Natural killer cell treated with Interleukin-12 subunit alpha and Interleukin-12 subunit beta and Interleukin-15 and Interleukin-18, amount 100 ng/mL, for 72 hours (primary cell): Measurements from ENCODE around the gene RRP15. TPM values are rescaled to one million over a fixed set of nuclear protein-coding genes. Genes with fewer than 3 reads are reported as not detected.

Experiments
- ATAC-seq, 2 donors: fragments of 150-1000 bp; cut with Tn5 transposase in 1 of 2; sonication (Bioruptor Pico), chemical (Tn5 transposase) in 1 of 2; 2 replicates each; pipeline ENCODE4 v1.10.0; 2021
- DNase-seq: peaks from one replicate; pipeline ENCODE4 v3.0.0; 2022; ENCODE audit warnings: low spot score
- H3K27ac Mint-ChIP-seq, 2 donors: 1 replicate in 1 of 2; 2 replicates in 1 of 2; pipeline ENCODE4 v1.8.0; 2022; ENCODE audit warnings: mixed read lengths in 2 of 2, mild to moderate bottlenecking in 1 of 2, moderate library complexity in 1 of 2
- H3K27me3 Mint-ChIP-seq, 2 donors: 1 replicate in 1 of 2; 2 replicates in 1 of 2; pipeline ENCODE4 v1.8.0; 2022; ENCODE audit warnings: mixed read lengths in 2 of 2
- H3K36me3 Mint-ChIP-seq: one replicate; pipeline ENCODE4 v1.8.0; 2022; ENCODE audit warnings: mixed read lengths
- H3K4me1 Mint-ChIP-seq, 2 donors: 1 replicate in 1 of 2; 2 replicates in 1 of 2; pipeline ENCODE4 v1.8.0; 2022; ENCODE audit warnings: low read depth in 2 of 2, mixed read lengths in 2 of 2, mild to moderate bottlenecking in 1 of 2
- H3K4me3 Mint-ChIP-seq: one replicate; pipeline ENCODE4 v1.8.0; 2022; ENCODE audit warnings: mixed read lengths
- H3K9me3 Mint-ChIP-seq: 2 replicates; pipeline ENCODE4 v1.8.0; 2022; ENCODE audit warnings: mixed read lengths
- total RNA-seq, 2 donors: library from RNA; stranded (reverse); gene quantifications; one replicate each; pipeline ENCODE4 v1.2.3, GENCODE V29; 2022

The RRP15 gene
- total RNA-seq, 2 donors from 2014 or later = 23.9 to 32.4 TPM

- Mint-ChIP-seq H3K4me1 (no peaks in the 10 kb centered on the region), H3K27ac (no peak overlapping the region), H3K27me3 (no peaks in the 10 kb centered on the region), H3K4me3 (no peak overlapping the region), H3K9me3 (no peaks in the 10 kb centered on the region), H3K36me3 (no peaks in the 10 kb centered on the region)
- ATAC-seq (no peak), DNase-seq (no peak)
These were observed 81.4 kb downstream of the RRP15 start for GRCh38 chr1:218366322-218367052.

GRCh38 chr1:218367118-218367517 is 82.0 kb downstream of the RRP15 start:
- H3K27ac Mint-ChIP-seq = no peak overlapping the region
- H3K4me1 Mint-ChIP-seq = no peaks in the 10 kb centered on the region
- no peaks in the 10 kb centered on the region for H3K9me3 Mint-ChIP-seq
- no peaks in the 10 kb centered on the region for H3K27me3 Mint-ChIP-seq
- DNase-seq (no peak), ATAC-seq (no peak)
- H3K36me3 Mint-ChIP-seq = no peaks in the 10 kb centered on the region
- no peak overlapping the region for H3K4me3 Mint-ChIP-seq

- Mint-ChIP-seq H3K9me3 (no peaks in the 10 kb centered on the region), H3K4me1 (no peaks in the 10 kb centered on the region), H3K27me3 (no peaks in the 10 kb centered on the region), H3K4me3 (no peak overlapping the region), H3K27ac (no peak overlapping the region), H3K36me3 (no peaks in the 10 kb centered on the region)
- DNase-seq (no peak), ATAC-seq (no peak)
These were observed 83.6 kb downstream of the RRP15 start for GRCh38 chr1:218368686-218369085.

GRCh38 chr1:218369688-218370511 is 84.8 kb downstream of the RRP15 start:
- Mint-ChIP-seq H3K27me3 (no peaks in the 10 kb centered on the region), H3K36me3 (no peaks in the 10 kb centered on the region), H3K9me3 (no peaks in the 10 kb centered on the region), H3K4me3 (no peak overlapping the region), H3K4me1 (no peaks in the 10 kb centered on the region), H3K27ac (no peak overlapping the region)
- peak in 1 of 2 donors; percentile 32 for ATAC-seq
- DNase-seq = no peak

GRCh38 chr1:218371927-218372672 is 87.0 kb downstream of the RRP15 start:
- H3K27me3 Mint-ChIP-seq = peaks cover 0 to 12% of the 10 kb centered on the region in 2 donors
- no peak overlapping the region for H3K4me3 Mint-ChIP-seq
- peaks cover under 1 to 2% of the 10 kb centered on the region in 2 donors for H3K4me1 Mint-ChIP-seq
- H3K36me3 Mint-ChIP-seq = no peaks in the 10 kb centered on the region
- no peak for ATAC-seq
- no peaks in the 10 kb centered on the region for H3K9me3 Mint-ChIP-seq
- no peak for DNase-seq
- H3K27ac Mint-ChIP-seq = no peak overlapping the region

GRCh38 chr1:218374401-218375353 is 89.6 kb downstream of the RRP15 start:
- Mint-ChIP-seq H3K27me3 (peaks cover 2 to 17% of the 10 kb centered on the region in 2 donors), H3K27ac (no peak overlapping the region), H3K9me3 (no peaks in the 10 kb centered on the region), H3K4me1 (peaks cover 8 to 9% of the 10 kb centered on the region in 2 donors), H3K4me3 (no peak overlapping the region), H3K36me3 (no peaks in the 10 kb centered on the region)
- ATAC-seq = no peak
- no peak for DNase-seq

- Mint-ChIP-seq H3K9me3 (no peaks in the 10 kb centered on the region), H3K4me3 (no peak overlapping the region), H3K4me1 (peaks cover 8 to 9% of the 10 kb centered on the region in 2 donors), H3K36me3 (no peaks in the 10 kb centered on the region), H3K27me3 (peaks cover 13 to 30% of the 10 kb centered on the region in 2 donors), H3K27ac (peak overlapping the region in 1 of 2 donors; percentile 37)
- no peak for ATAC-seq
- DNase-seq = no peak
These were observed 91.6 kb downstream of the RRP15 start for GRCh38 chr1:218376722-218377121.

- Mint-ChIP-seq H3K4me1 (peaks cover 8 to 9% of the 10 kb centered on the region in 2 donors), H3K27ac (peak overlapping the region; percentile 37 to 65), H3K4me3 (peak overlapping the region; percentile 27), H3K36me3 (no peaks in the 10 kb centered on the region), H3K27me3 (peaks cover 13 to 34% of the 10 kb centered on the region in 2 donors), H3K9me3 (no peaks in the 10 kb centered on the region)
- DNase-seq (peak; percentile 67), ATAC-seq (peak; percentile 94 to 96)
These were observed 92.1 kb downstream of the RRP15 start for GRCh38 chr1:218377143-218377660.

- Mint-ChIP-seq H3K4me3 (no peak overlapping the region), H3K4me1 (peaks cover 8 to 9% of the 10 kb centered on the region in 2 donors), H3K9me3 (no peaks in the 10 kb centered on the region), H3K27me3 (peaks cover 22 to 47% of the 10 kb centered on the region in 2 donors), H3K36me3 (no peaks in the 10 kb centered on the region), H3K27ac (no peak overlapping the region)
- ATAC-seq (no peak), DNase-seq (no peak)
These were observed 95.3 kb downstream of the RRP15 start for GRCh38 chr1:218380125-218380977.

GRCh38 chr1:218382261-218382660 is 97.2 kb downstream of the RRP15 start:
- H3K4me3 Mint-ChIP-seq = no peak overlapping the region

GRCh38 chr1:218383051-218383450 is 98.0 kb downstream of the RRP15 start:
- no peaks in the 10 kb centered on the region for H3K4me1 Mint-ChIP-seq

More at GRCh38 chr1:218382261-218382660, 97.2 kb downstream of the RRP15 start:
- Mint-ChIP-seq H3K36me3 (no peaks in the 10 kb centered on the region), H3K27me3 (peaks cover 22 to 44% of the 10 kb centered on the region in 2 donors), H3K27ac (no peak overlapping the region), H3K4me1 (peaks cover 6% of the 10 kb centered on the region in 2 donors), H3K9me3 (no peaks in the 10 kb centered on the region)
- DNase-seq (no peak), ATAC-seq (no peak)

GRCh38 chr1:218383681-218384080 is 98.6 kb downstream of the RRP15 start:
- Mint-ChIP-seq H3K27me3 (peaks cover 25 to 44% of the 10 kb centered on the region in 2 donors), H3K9me3 (no peaks in the 10 kb centered on the region), H3K36me3 (no peaks in the 10 kb centered on the region), H3K27ac (no peak overlapping the region), H3K4me1 (no peaks in the 10 kb centered on the region), H3K4me3 (no peak overlapping the region)
- ATAC-seq = no peak
- no peak for DNase-seq

More at GRCh38 chr1:218383051-218383450, 98.0 kb downstream of the RRP15 start:
- no peak overlapping the region for H3K27ac Mint-ChIP-seq
- no peak for ATAC-seq
- no peaks in the 10 kb centered on the region for H3K9me3 Mint-ChIP-seq
- peaks cover 25 to 44% of the 10 kb centered on the region in 2 donors for H3K27me3 Mint-ChIP-seq
- H3K4me3 Mint-ChIP-seq = no peak overlapping the region
- DNase-seq = no peak
- H3K36me3 Mint-ChIP-seq = no peaks in the 10 kb centered on the region
